HG02798 (cell line): Measurements from ENCODE around the gene POLR1B.

Experiments used
- ATAC-seq: cut with Tn5 transposase; IDR thresholded peaks from one replicate; pipeline ENCODE4 v1.9.1; 2021; ENCODE audit warnings: mild to moderate bottlenecking; ENCODE audit not compliant: unreplicated experiment, poor library complexity

POLR1B gene

GRCh38 chr2:112626604-112627059 lies 84.4 kb downstream of the POLR1B start:
- ATAC-seq = peak; percentile 56
